Ectodermal cell (in vitro differentiated cells): ENCODE results near the gene SHANK3.
A peak's percentile ranks its signal among the peaks of the same experiment; 100 is the strongest.

Experiments used
- H3K27ac ChIP-seq: 2 replicates; pipeline ENCODE4 v1.7.0; 2013; ENCODE audit warnings: mild to moderate bottlenecking, low read depth, low read length; ENCODE audit not compliant: insufficient read depth, poor library complexity, severe bottlenecking
- H3K27me3 ChIP-seq: 2 replicates; pipeline ENCODE4 v1.7.0; 2013; ENCODE audit warnings: mild to moderate bottlenecking, low read length; ENCODE audit not compliant: insufficient read depth, control insufficient read depth, poor library complexity, severe bottlenecking
- H3K36me3 ChIP-seq: one replicate; pipeline ENCODE4 v1.7.0; 2013; ENCODE audit warnings: low read length; ENCODE audit not compliant: control insufficient read depth, insufficient read depth
- H3K4me1 ChIP-seq: one replicate; pipeline ENCODE4 v1.7.0; 2013; ENCODE audit warnings: low read length; ENCODE audit not compliant: control insufficient read depth, insufficient read depth
- H3K4me3 ChIP-seq: 2 replicates; pipeline ENCODE4 v1.7.0; 2013; ENCODE audit warnings: low read depth, low read length, control low read depth; ENCODE audit not compliant: insufficient read depth
- H3K9me3 ChIP-seq: 2 replicates; pipeline ENCODE4 v1.7.0; 2013; ENCODE audit warnings: mild to moderate bottlenecking, low read length, moderate library complexity; ENCODE audit not compliant: control insufficient read depth
- WGBS, 2 experiments: methylation state at CpG; one replicate each; pipeline ENCODE4 v1.1.7; 2013; ENCODE audit warnings: missing lambda C conversion rate in 2 of 2; 5-methylcytosine and 5-hydroxymethylcytosine counted together

SHANK3 gene

GRCh38 chr22:50694099-50694605 lies 21.5 kb downstream of the SHANK3 start:
- Histone ChIP-seq H3K9me3 (no peaks in the 10 kb centered on the region), H3K27me3 (peaks cover 11% of the 10 kb centered on the region), H3K27ac (no peak overlapping the region), H3K36me3 (no peaks in the 10 kb centered on the region), H3K4me1 (no peaks in the 10 kb centered on the region), H3K4me3 (no peak overlapping the region)
- 89% methylated on average over 3 of the region's 3 CpGs for WGBS, 2 experiments

GRCh38 chr22:50694766-50695420 lies 22.3 kb downstream of the SHANK3 start:
- WGBS, 2 experiments, result 90 to 91% methylated on average over 18 of the region's 18 CpGs

DNA sequence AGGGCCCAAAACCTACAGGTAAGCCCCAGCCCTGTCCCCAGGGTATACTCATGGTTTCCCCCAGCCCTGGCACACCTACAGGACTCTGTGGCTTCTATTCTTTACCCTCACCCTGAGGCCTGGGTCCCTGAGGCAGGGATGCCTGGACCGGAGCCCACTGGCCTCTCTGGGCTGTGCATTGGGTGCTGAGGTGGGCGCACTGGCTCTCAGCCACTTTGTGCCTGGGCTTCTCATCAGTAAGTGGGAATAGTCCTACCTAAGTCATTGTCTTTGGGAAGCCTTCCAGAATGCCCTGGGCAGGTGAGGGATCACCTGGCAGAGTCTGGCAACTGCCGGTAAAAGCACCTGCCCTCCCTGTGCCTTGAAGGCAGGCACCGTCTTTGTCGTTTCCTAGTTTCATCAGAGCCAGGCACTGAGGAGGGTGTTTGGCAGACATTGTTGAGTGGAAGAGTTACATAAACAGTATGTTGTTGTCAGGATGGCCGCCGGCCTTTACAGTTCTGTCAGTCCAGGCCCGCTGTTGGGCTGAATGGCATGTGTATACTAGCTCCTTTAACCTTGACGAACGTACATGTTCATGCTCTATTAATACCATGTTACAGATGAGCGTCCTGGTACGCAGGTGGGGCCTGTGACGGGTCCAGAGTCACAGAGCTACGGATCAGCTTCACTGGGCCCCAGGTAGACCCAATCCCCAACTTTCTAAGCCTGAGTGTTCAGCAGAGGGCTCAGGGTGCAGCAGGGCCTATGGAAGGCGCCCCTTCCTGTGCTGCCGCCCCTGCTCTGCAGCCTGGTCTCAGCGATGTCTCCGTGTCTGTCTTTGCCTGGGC lies 23.0 kb downstream of the SHANK3 start:
- no peak overlapping the region for H3K4me3 ChIP-seq
- no peaks in the 10 kb centered on the region for H3K4me1 ChIP-seq

More at GRCh38 chr22:50694766-50695420, 22.3 kb downstream of the SHANK3 start:
- Histone ChIP-seq H3K36me3 (no peaks in the 10 kb centered on the region), H3K4me1 (no peaks in the 10 kb centered on the region), H3K27me3 (peaks cover 11% of the 10 kb centered on the region), H3K9me3 (no peaks in the 10 kb centered on the region), H3K4me3 (no peak overlapping the region), H3K27ac (no peak overlapping the region)

GRCh38 chr22:50696251-50696798 lies 23.7 kb downstream of the SHANK3 start:
- no peak overlapping the region for H3K4me3 ChIP-seq
- H3K4me1 ChIP-seq, result no peaks in the 10 kb centered on the region
- peaks cover 11% of the 10 kb centered on the region for H3K27me3 ChIP-seq
- no peak overlapping the region for H3K27ac ChIP-seq
- 59 to 64% methylated on average over 21 of the region's 21 CpGs for WGBS, 2 experiments
- H3K36me3 ChIP-seq, result no peaks in the 10 kb centered on the region
- no peaks in the 10 kb centered on the region for H3K9me3 ChIP-seq

More for the DNA sequence above, 23.0 kb downstream of the SHANK3 start:
- H3K9me3 ChIP-seq, result no peaks in the 10 kb centered on the region
- peaks cover 11% of the 10 kb centered on the region for H3K27me3 ChIP-seq
- 94 to 95% methylated on average over 18 of the region's 18 CpGs for WGBS, 2 experiments
- no peak overlapping the region for H3K27ac ChIP-seq
- no peaks in the 10 kb centered on the region for H3K36me3 ChIP-seq

DNA sequence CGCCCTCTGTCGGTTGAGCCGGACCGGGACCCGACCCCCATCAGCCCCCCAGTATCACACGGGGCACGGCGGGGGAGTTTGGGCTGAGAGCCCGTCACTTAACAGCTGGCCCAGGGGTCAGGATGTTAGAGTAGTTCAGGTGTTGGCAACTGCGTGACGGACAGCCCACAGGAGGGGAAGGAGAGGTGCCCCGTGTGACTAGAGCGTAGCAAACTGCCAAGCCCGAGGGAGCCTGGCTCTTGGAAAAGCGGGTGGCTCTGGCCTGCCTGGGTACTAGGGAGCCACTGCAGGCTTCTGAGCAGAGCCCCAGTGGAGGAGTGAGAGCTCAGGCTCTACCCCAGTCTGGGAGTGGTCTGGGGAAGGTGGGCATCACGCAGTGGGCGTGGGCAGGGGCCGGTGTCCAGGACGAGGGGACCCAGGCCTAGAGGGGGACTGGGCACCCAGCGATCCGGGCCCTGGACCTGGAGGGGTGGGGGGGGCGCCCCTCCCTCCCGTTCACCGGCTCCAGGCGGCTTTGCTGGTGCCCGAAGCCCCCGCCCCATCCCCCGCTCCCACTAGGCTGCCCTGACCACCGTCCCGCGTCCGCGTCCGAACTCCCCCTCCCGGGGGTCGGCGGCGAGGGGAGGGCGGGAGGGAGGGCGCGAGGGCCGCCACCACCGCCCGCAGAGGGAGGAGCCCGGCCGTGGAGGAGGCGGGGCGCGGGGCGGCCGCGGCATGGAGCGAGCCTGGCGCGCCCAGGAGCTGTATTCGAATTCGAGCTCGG lies 24.4 kb downstream of the SHANK3 start:
- H3K4me3 ChIP-seq, result peak overlapping the region; percentile 30
- peaks cover 11% of the 10 kb centered on the region for H3K27me3 ChIP-seq
- no peaks in the 10 kb centered on the region for H3K4me1 ChIP-seq
- H3K27ac ChIP-seq, result no peak overlapping the region
- H3K9me3 ChIP-seq, result no peaks in the 10 kb centered on the region
- H3K36me3 ChIP-seq, result no peaks in the 10 kb centered on the region
- 7 to 10% methylated on average over 44 to 51 of the region's 58 CpGs for WGBS, 2 experiments

- H3K4me1 ChIP-seq, result no peaks in the 10 kb centered on the region
- H3K9me3 ChIP-seq, result no peaks in the 10 kb centered on the region
- peaks cover 11% of the 10 kb centered on the region for H3K27me3 ChIP-seq
- 30% methylated on average over 54 of the region's 54 CpGs for WGBS, 2 experiments
- peak overlapping the region; percentile 36 for H3K4me3 ChIP-seq
- no peak overlapping the region for H3K27ac ChIP-seq
- no peaks in the 10 kb centered on the region for H3K36me3 ChIP-seq
Measured at GRCh38 chr22:50697667-50698506, 25.3 kb downstream of the SHANK3 start.

DNA sequence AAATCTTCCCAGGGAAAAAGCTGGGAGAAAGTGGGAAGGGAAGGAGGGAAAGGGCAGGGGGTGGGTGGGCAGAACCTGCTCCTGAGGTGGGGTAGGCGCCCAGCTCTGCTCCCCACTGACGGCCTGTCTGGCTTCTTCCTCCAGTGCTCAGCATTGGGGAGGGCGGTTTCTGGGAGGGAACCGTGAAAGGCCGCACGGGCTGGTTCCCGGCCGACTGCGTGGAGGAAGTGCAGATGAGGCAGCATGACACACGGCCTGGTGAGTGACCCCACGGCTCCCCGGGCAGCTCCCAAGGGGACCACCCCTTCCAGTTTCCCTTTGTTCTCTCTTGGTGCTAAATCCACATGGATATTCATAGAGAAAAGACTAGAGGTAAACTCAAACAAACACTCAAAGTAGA lies 25.9 kb downstream of the SHANK3 start:
- Histone ChIP-seq H3K9me3 (no peaks in the 10 kb centered on the region), H3K4me3 (no peak overlapping the region), H3K27ac (no peak overlapping the region), H3K4me1 (no peaks in the 10 kb centered on the region), H3K27me3 (peaks cover 11% of the 10 kb centered on the region), H3K36me3 (no peaks in the 10 kb centered on the region)
- 84 to 85% methylated on average over 12 of the region's 12 CpGs for WGBS, 2 experiments

GRCh38 chr22:50699001-50699755 lies 26.6 kb downstream of the SHANK3 start:
- no peak overlapping the region for H3K4me3 ChIP-seq
- H3K9me3 ChIP-seq, result no peaks in the 10 kb centered on the region
- H3K27me3 ChIP-seq, result peaks cover 11% of the 10 kb centered on the region
- WGBS, 2 experiments, result 91 to 94% methylated on average over 15 of the region's 15 CpGs
- H3K4me1 ChIP-seq, result no peaks in the 10 kb centered on the region
- no peaks in the 10 kb centered on the region for H3K36me3 ChIP-seq
- no peak overlapping the region for H3K27ac ChIP-seq
